DMS114 treated with DMSO at 0.1 percent for 48 hours (cell line): Measurements from ENCODE around the gene RRAS2.
"Not testable (repeated sequence)": the region's sequence is repeated elsewhere in the genome, so short reads cannot be mapped to it uniquely, and the experiment has no call there.

Experiments used
- DNase-seq: peaks from one replicate; lab custom pipeline; 2025; ENCODE audit not compliant: unreplicated experiment; lab: John Stamatoyannopoulos, UW

RRAS2 gene

DNA sequence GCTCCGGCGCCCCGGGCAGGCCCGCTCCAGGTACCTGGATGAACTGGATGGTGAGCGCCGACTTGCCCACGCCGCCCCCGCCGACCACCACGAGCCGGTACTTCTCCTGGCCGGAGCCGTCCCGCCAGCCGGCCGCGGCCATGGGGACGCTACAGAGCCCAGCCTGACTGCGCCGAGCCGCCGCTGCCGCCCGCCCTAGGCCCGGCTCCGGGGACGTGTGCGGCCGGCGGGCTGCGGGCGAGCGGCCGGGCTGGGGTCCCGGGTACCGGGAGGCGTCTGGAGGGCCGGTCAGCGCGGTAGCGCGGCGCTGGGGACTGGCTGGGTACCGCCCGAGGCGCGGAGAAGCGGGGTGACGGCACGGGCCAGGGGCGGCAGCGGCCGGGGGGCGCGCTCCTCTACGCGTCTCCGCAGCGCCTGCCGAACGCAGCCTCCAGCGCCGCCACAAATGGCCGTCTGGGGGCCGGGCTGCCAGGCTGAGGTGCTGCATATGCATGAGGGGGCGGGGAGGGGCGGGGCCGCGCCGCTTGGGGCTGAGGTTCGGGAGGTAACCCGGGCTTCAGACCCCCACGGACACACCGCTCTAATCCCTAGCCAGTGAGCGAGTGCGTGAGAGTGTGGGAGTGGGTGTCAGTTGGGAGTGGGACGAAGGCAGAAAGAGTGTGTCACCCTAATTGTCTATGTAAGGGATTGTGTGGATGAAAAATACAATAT, at the start of gene RRAS2:
TSS of gene RRAS2 (minus strand) at position 455 of the 711 bp plus-strand sequence. CDS start at position 142, 313 bp downstream.
- peak; percentile 17 for DNase-seq

DNA sequence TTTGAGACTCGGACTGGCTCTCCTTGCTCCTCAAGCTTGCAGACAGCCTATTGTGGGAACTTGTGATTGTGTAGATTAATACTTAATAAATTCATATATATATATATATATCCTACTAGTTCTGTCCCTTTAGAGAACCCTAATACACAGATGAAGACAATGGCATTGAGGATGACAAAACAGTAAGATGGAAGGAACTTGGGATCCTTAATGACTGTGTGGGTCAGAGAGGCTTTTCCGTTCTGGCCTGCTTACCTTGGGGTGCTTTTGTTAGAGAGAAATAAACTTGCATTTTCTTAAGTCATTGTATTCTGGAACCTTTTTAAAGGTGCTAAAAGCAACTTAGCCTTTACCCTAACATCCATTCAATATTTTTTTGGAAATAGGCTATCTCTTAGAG, 49.6 kb upstream of the RRAS2 start:
- DNase-seq: no peak

DNA sequence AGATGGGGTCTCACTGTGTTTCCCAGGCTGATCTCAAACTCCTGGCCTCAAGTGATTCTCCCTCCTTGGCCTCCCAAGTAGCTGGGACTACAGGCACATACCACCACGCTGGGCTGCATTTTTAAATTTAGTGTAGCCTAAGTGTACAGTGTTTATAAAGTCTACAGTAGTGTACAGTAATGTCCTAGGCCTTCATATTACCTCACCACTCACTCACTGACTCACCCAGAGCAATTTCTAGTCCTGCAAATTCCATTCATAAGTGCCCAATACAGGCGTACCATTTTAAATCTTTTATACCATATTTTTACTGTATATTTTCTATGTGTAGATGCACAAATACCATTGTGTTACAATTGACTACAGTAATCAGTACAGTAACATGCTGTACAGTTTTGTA, 47.1 kb upstream of the RRAS2 start:
- not testable (repeated sequence) for DNase-seq

DNA sequence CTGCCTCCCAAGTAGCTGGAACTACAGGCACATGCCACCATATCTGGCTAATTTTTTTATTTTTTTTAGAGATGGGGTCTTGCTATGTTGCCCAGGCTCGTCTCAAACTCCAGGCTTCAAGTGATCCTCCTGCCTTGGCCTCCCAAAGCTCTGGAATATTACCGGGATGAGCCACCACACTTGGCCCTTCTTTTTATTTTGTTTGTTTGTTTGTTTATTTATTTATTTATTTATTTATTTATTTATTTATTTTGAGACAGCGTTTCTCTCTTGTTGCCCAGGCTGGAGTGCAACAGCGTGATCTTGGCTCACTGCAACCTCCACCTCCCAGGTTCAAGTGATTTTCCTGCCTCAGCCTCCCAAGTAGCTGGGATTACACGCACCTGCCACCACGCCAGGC, 44.5 kb upstream of the RRAS2 start:
- DNase-seq: not testable (repeated sequence)

DNA sequence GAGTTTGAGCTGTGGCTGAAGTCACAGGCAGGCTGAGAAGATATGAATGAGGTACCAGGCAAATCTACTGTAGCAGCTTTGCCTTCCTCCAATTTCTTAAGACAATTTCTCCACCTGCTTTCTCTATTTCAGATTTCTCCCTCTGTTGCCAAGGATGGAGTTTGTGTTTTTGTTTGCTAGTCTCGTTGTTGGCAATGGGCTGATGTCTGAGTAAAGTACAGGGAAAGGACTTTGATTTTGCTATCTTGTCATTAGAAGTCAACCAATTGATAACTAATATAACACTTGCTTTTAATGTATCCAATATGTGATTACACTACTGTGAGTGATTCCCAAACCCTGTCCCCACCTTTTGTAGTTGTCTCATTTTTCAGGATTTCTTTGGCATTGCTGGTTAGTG, 40.1 kb upstream of the RRAS2 start:
- no peak for DNase-seq

DNA sequence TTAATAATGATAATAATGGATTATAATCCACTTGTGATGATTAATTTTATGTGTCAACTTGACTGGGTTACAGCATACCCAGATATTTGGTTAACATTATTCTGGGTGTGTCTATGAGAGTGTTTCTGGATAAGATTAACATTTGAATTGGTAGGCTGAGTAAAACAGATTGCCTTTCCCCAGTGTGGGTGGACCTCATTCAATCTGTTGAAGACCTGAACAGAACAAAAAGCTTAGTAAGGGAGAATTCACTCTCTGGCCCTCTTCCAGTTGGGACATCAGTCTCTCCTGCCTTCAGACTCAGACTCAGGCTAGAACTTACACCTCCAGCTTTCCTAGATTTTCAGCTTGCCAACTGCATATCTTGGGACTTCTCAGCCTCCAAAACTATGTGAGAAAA, 37.3 kb upstream of the RRAS2 start:
- DNase-seq: no peak

DNA sequence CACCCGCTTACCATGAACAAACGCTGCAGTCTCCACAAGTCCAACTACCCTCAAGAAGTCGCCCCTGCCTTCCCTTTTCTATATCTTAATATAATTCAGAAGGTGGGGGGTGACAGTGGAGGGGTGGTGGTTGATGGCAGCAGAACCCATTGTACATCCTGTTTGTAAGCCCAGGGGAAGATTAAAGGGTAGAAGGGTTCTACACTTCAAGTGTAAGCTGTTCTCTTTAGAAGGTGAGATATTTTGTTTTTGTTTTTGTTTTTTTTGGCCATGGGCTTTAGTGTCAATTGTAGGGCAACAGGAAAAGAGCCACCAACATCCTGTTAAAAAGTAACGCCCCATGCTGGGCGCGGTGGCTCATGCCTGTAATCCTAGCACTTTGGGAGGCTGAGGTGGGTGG, 34.9 kb upstream of the RRAS2 start:
- no peak for DNase-seq

DNA sequence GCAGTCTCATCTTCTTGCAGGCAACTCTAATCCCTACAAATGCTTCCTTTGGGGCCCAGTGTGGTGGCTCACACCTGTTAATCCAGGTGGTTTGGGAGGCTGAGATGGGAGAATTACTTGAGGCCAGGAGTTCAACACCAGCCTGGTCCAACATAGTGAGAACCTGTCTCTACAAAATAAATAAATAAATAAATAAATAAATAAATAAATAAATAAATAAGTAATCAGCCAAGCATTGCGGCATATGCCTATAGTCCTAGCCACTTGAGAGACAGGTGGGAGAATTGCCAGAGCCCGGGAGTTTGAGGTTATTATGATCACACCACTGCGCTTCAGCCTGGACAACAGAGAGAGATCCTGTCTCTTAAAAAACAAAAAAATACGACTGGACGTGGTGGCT, 34.1 kb upstream of the RRAS2 start:
- no peak for DNase-seq

DNA sequence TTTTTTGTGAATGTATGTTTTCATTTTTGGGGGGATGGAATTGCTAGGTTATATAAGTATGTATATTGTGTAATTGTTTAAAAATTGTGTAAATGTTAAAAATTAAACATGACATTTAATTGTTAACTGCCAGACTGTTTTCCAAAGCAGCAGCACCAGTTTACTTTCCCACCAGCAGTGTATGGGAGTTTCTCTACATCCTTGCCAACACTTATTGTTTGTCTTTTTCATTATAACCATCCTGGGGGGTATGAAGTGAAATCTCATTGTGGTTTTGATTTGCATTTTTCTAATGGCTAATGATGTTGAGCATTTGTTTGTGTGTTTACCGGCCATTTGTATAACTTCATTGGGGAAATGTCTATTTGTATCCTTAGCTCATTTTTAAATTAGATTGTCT, 31.7 kb upstream of the RRAS2 start:
- DNase-seq: no peak

DNA sequence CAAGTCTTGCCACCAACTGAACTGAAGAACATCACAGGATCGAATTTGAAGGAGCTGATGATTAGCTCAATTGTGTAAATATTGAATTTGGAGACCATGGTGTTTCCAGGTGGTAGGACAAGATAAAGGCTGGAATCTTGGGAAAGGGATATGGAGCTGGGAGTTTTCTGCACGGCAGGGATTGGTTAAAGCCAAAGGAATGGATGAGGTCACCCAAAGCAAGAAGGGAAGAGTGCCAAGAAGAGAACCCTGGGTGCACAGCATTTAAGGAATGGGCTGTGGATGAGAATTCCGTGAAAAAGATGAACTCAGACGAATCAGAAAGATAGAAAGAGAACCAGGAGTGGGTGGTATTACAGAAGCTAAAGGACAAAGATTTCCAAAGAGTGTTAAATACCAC, 29.4 kb upstream of the RRAS2 start:
- DNase-seq: no peak

DNA sequence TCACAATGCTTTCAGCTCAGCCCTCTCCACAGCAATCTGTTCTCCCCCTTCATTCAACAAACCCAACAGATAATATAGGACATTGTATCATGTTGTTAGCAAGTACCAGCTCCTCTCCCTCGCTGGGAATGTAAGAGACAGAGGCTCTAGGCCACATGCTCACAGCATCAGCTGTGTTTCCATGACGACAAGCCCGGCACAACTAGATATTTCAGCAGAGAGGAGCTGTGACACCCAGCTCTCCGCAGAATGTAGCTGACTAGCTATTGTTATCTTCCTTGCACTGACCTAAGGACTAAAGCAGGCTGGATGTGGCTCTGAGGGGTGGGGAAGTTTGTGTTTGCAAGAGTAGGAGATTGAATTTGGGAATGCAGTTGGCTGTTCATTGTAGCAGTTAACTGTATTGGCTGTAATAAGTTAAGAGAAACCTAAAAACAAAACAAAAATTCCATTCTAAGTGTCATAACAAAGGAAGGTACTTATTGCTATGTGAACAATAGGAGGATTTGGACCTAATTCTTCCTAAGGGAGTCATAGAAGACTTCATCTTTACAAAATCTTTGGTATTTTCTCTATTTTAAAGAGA, 28.0 kb upstream of the RRAS2 start:
- DNase-seq: no peak

DNA sequence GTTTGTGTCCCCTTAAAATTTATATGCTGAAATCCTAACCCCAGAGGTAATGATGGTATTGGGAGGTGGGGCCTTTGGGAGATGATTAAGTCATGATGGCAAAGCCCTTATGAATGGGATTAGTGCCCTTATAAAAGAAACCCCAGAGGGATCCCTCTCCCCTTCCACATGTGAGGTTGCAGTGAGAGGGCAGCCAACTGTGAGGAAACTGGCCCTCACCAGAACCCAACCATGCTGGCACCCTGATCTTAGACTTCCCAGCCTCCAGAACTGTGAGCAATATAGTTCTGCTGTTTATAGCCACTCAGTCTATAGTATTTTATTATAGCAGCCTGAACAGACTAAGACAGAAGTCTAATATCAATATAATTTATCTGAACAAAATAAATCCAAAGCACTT, 27.1 kb upstream of the RRAS2 start:
- no peak for DNase-seq

DNA sequence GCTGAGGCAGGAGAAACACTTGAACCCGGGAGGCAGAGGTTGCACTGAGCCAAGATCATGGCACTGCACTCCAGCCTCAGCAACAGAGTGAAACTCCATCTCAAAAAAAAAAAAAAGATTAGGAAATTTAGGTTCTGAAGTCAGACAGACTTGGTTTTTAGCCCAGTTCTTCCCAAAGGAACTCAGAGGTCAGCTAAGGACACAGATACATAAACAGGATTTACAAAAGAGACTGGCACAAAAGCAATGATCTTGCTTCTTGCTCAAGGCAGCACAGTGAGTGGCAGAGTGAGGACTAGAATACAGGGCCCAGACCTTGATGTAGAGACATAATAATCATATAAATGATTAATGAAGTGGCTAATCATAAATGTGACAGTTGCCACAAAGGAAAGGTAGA, 25.4 kb upstream of the RRAS2 start:
- DNase-seq: no peak

DNA sequence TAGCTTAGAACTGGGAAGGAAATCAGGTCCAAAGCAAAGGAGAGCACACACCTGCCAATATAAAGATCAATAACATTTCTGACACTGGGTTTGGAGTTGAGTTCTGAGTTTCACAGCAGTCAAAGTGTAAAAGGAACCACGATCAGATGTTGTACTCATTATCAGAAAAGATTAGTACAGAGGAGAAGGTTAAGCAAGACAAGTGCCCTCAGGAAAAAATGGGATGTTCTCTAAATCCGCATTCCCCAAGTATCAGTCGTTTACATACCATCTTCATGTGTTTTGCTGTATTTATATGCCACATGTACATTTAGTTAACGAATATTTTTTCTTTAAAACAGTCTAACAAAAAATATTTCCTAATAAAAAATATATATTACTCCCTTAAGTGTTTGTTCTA, 23.0 kb upstream of the RRAS2 start:
- no peak for DNase-seq

DNA sequence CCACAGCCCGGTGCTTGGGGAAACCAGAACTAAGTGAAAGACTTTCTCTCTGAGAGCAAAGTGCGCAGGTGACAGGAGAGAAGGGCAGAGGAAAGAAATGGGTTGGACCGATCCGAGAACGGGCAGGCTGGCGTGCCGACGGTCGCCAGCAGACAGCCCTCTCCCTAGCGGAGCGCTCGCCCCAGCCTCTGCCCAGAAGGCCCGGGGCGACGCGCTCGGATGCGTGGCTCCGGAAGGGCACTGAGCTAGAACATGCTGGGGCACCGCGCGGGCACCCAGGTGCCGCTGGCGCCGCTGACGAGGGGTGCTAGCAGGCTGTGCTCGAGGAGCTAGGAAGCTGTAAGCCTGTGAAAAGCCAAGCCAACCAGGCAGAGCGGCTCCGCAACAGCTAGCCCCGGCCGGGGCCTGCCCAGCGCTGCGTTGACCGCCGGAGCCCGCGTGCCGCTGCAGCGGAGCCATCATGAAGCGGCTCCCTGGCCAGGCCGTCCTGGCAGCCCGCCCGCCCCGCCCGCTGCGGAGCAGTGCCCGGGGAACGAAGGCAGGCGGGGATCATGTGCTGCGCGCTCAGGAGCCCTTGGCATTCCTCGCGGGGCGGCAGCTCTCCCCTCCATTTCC, 22.1 kb upstream of the RRAS2 start:
- no peak for DNase-seq

DNA sequence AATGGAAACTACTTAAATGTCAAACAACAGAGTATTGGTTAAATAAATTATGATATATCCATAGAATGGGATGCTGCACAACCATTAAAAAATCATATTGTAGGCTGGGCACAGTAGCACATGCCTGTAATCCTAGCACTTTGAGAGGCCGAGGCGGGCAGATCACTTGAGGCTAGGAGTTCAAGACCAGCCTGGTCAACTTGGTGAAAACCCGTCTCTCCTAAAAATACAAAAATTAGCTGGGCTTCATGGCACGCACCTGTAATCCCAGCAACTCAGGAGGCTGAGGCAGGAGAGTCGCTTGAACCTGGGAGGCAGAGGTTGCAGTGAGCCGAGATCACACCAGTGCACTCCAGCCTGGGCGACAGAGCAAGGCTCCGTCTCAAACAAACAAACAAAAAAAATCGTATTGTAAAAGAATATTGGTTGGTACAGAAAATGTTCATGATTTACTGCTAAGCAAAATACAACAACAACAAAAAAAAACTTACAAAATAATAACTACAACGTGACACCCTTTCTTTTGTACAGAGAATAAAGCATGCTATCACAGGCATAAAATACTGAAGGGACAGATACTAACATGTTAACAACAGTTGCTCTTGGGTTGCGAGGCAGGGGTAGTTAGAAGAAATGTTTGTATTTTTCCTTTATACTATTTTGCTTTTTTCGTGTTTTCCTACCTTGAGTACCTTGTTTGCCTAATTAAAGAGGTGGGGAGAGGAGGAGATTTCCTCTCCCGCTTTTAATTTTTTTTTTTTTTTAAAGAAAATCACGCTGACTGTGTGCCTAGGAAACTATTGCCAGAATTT, 21.3 kb upstream of the RRAS2 start:
- DNase-seq: no peak

DNA sequence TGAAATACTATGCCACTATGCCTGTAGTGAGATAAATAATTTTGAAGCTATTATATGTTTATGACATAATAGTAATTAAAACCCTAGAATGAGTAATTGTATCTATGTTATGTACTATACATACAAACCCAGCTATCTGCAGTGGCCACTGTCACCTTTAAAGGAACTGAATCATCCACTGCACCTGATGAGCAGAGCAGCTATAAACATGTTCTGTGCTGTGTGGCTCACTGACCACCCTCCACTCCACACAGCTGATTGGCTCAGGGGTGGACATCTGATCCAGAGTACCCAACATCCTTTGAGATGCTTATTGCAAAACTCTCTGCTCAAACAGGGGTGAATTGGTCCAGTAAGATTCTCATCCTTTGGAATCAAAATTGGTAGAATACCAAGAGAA, 19.2 kb upstream of the RRAS2 start:
- no peak for DNase-seq

DNA sequence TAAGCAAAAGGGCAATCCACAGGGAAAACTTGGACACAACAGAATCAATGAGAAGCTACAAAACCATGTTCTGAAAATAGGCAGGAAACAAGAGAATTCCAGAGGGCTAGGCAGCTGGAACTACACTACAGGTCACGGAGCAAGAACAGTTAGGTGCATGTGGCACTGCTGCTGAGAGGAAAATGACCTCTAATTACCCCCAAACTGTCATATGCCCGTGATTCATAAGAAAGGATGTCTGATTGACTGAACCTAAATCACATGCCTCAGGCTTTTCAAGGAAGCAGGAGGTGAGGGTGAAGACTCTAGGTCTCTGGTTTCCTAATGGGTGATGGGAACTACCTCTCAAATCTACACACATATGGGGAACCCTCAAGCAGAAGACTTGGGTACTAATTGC, 17.9 kb upstream of the RRAS2 start:
- no peak for DNase-seq

DNA sequence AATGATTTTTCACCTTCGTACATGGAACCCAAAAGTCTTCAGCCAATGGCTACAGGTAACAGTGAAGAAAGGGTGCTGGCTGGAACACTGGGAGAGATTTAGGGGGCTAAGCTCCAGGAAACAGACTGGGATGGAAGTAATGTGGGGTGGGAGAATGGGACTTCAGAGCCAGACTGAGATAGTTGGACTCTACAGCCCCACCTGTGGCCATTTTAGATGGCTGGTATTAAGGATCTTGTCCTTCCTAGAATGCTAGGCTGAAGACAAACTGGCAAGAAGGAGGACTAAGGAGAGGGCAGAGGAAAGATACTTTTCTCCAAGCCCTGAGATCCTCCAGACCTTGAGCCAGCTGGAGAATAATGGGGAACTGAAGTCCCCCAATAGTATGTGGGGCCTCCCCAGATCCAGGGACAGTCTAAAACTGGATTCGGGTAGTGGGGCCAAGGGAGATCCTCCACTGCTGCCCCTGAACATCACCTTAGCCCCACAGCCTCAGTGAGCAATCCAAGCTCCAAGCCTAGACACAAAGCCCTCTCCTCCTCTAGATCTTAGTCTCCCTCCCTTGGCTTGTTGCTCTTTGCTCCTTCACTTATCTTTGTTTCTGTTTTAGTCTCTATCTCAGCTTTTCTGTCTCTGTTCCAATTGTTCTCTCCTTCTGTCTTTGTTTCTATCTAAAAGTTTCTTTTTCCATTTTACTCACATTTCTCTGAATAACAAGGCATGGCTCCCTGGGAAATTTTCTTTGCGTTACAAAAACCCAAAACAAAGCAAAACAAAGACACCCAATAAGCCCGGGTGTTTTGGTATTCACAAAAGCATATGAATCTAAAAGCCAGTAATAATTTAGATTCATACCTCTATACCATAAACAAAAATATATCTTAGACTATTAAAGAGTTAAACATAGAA, 16.2 kb upstream of the RRAS2 start:
- no peak for DNase-seq

DNA sequence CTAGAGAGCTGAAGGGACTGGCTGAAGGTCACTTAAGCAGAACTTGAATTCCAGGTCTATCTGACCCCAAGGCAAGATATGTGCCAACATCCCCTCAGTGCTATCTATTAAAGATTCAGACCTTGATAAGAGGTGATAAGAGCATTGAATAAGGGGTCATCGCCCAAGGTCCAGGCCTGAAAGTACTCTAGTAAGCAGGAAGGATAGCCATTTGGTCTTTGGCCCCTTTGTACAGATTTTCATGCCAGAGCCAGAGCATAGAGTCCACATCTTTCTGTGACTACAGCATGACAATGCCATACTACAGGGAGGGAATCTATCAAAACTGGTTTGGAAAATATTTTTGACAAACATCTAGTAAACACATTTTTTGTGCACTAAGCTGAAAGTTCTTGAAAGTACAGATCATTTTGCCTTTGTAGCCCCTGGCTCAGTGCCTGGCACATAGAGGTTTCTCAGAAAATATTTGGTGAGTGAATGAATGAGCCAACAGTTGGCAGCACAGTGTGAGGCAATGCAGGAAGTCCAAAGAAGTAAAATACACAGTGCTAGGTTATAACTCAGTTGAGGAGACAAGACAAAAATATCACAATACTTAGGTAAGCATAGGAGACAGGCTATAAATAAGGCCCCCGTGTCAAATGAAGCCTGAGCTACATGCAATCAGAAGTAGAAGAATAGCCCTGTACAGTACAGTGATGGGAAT, 15.1 kb upstream of the RRAS2 start:
- no peak for DNase-seq
